ENCODE results near the gene CSHL1. TPM values are rescaled to one million over a fixed set of nuclear protein-coding genes. Genes with fewer than 3 reads are reported as not detected.

CSHL1 gene
- total RNA-seq, 2 donors from 2014 or later = not detected

- Histone ChIP-seq H3K36me3 (no peaks in the 10 kb centered on the region), H3K4me3 (no peak overlapping the region), H3K27me3 (no peaks in the 10 kb centered on the region), H3K9me3 (no peaks in the 10 kb centered on the region), H3K4me1 (no peaks in the 10 kb centered on the region), H3K27ac (no peak overlapping the region), H3K9ac (ENCODE audit: low read depth in 2 of 2, low read length in 2 of 2) (no peak overlapping the region)
- intact Hi-C loops (cut with DNase I) = no loop called here
- no peak for TF ChIP-seq CTCF (IDR thresholded peaks at IDR 0.05)
- DNase-seq = no peak
Measured at GRCh38 chr17:63955232-63955631, 44.2 kb upstream of the CSHL1 start.

- Histone ChIP-seq H3K9ac (ENCODE audit: low read depth in 2 of 2, low read length in 2 of 2) (no peak overlapping the region), H3K27me3 (no peaks in the 10 kb centered on the region), H3K27ac (no peak overlapping the region), H3K4me3 (no peak overlapping the region), H3K9me3 (no peaks in the 10 kb centered on the region), H3K4me1 (no peaks in the 10 kb centered on the region), H3K36me3 (no peaks in the 10 kb centered on the region)
- no peak for DNase-seq
- TF ChIP-seq CTCF (IDR thresholded peaks at IDR 0.05) = no peak
- intact Hi-C loops (cut with DNase I) = no loop called here
Measured at GRCh38 chr17:63954402-63955063, 43.5 kb upstream of the CSHL1 start.

DNA sequence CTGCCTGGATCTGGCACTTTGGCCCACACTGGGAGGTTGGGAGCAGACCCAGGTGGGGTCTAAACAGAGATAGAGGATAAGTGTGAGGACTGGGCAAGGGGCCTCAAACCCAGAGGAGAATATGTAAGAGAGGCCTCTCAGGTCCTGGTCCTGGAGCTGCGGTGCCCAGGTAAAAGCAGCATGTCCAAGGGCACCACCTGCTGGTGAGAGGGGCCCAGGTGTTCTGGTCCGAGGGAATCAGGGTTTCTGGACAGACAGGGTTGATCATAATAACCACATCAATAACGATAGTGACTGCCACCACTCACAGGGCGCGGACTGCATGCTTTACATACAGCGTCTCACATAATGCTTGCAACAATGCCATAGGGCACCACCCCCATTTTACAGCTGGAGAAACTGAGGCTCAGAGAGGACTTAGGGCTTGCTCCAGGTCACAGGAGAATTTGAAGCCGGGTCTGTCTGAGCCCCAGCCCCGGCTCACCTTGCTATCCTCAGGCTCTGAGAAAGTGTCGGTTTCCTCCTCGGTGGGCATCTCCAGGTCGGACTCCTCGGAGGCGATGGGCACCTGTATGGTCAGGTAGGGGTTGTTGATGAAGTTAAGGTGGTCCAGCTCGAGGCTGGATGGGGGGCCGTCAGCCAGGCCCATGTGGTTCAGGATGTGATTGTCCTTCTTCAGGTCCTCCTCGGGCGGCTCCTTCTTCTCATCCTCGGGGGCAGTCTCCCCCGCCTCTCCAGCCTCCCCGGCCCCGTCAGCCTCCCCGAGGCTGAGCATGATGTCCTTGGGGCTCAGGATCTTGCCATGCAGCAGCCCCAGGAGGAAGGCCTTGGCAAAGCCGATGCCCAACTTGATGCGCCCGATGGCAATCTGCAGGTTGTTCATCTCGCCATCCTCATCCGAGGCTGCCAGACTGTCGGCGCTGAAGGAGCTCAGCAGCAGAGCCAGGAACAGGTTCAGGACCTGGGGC is 40.2 kb upstream of the CSHL1 start:
- no peak overlapping the region for H3K9ac ChIP-seq (ENCODE audit: low read depth in 2 of 2, low read length in 2 of 2)
- no peak overlapping the region for H3K4me3 ChIP-seq
- intact Hi-C loops (cut with DNase I) = no loop called here
- H3K27me3 ChIP-seq = no peaks in the 10 kb centered on the region
- TF ChIP-seq CTCF (IDR thresholded peaks at IDR 0.05) = peak; percentile 51
- H3K27ac ChIP-seq = no peak overlapping the region
- peak; percentile 68 for DNase-seq
- no peaks in the 10 kb centered on the region for H3K9me3 ChIP-seq
- no peaks in the 10 kb centered on the region for H3K4me1 ChIP-seq
- H3K36me3 ChIP-seq = no peaks in the 10 kb centered on the region

- Histone ChIP-seq H3K27me3 (no peaks in the 10 kb centered on the region), H3K9me3 (no peaks in the 10 kb centered on the region), H3K36me3 (no peaks in the 10 kb centered on the region), H3K4me3 (no peak overlapping the region), H3K4me1 (no peaks in the 10 kb centered on the region), H3K9ac (ENCODE audit: low read depth in 2 of 2, low read length in 2 of 2) (no peak overlapping the region), H3K27ac (no peak overlapping the region)
- intact Hi-C loops (cut with DNase I) = no loop called here
- no peak for TF ChIP-seq CTCF (IDR thresholded peaks at IDR 0.05)
- no peak for DNase-seq
Measured at GRCh38 chr17:63949576-63950250, 38.7 kb upstream of the CSHL1 start.

DNA sequence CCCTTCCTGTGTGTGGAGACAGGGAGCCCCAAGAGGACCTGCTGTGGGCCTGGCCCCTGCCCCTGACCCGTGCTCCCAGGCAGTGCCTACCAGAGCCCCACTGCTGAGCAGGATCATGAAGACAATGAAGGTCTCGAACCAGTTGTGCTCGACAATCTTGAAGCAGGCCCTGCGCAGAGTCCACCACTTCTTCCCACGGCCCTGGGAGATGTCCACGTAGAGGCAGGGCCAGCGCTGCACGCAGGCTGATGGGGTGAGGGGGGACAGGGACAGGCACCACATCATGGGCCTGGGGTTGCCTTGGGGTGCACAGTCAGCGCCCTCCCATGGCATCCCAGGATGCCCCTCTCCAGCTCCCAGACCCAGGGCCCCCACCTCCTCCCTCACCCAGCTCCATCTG is 37.5 kb upstream of the CSHL1 start:
- H3K9me3 ChIP-seq = no peaks in the 10 kb centered on the region
- H3K27ac ChIP-seq = no peak overlapping the region
- no peaks in the 10 kb centered on the region for H3K4me1 ChIP-seq
- H3K27me3 ChIP-seq = no peaks in the 10 kb centered on the region
- H3K36me3 ChIP-seq = no peaks in the 10 kb centered on the region
- H3K4me3 ChIP-seq = no peak overlapping the region
- intact Hi-C loops (cut with DNase I) = no loop called here
- DNase-seq = no peak
- no peak overlapping the region for H3K9ac ChIP-seq (ENCODE audit: low read depth in 2 of 2, low read length in 2 of 2)
- no peak for TF ChIP-seq CTCF (IDR thresholded peaks at IDR 0.05)

Data from colonic mucosa (tissue), 4 donors.